GM12874 (cell line): ENCODE data around the gene SLC7A8.

Experiments used
- CTCF ChIP-seq: IDR thresholded peaks from 2 replicates; pipeline ENCODE4 v1.5.1; 2011; ENCODE audit warnings: low read depth, mild to moderate bottlenecking, control low read depth, low read length, moderate library complexity; ENCODE audit not compliant: insufficient read depth

SLC7A8 gene

GRCh38 chr14:23104591-23105347 is 78.7 kb downstream of the SLC7A8 start, which contains the start of gene CIROP:
Gene CIROP, minus strand, starts transcription at chr14:23104989. Its CDS starts 69 bp downstream, at chr14:23104920.
- no peak for TF ChIP-seq CTCF

- no peak for TF ChIP-seq CTCF
These were observed 79.3 kb downstream of the SLC7A8 start for GRCh38 chr14:23104070-23104590.

- TF ChIP-seq CTCF = no peak
These were observed 79.9 kb downstream of the SLC7A8 start for GRCh38 chr14:23103581-23103980.

- no peak for TF ChIP-seq CTCF
These were observed 80.7 kb downstream of the SLC7A8 start for GRCh38 chr14:23102801-23103200.

- TF ChIP-seq CTCF = no peak
These were observed 81.4 kb downstream of the SLC7A8 start for GRCh38 chr14:23101986-23102625.

GRCh38 chr14:23101213-23101970 is 82.1 kb downstream of the SLC7A8 start:
- TF ChIP-seq CTCF = no peak
